Motor neuron (in vitro differentiated cells): ENCODE measurements around the gene IGSF9B. TPM values are rescaled to one million over a fixed set of nuclear protein-coding genes. Genes with fewer than 3 reads are reported as not detected.

Source experiments
- ATAC-seq, 8 experiments: fragments of 200-7000 bp; cut with Tn5 transposase; replicated peaks in 6 of 8; 2 replicates each; pipeline ENCODE4 v1.8.0; 2021; ENCODE audit warnings: mild to moderate bottlenecking in 8 of 8, moderate library complexity in 8 of 8
- H3K27ac ChIP-seq, 2 donors: fragments of 250-450 bp; sonication (Bioruptor Pico); 2 replicates each; pipeline ENCODE4 v1.9.0; 2021; ENCODE audit warnings: antibody characterized with exemption in 2 of 2, mild to moderate bottlenecking in 2 of 2, moderate library complexity in 1 of 2
- H3K4me1 ChIP-seq, 2 donors: fragments of 250-450 bp; sonication (Bioruptor Pico); replicated peaks in 1 of 2; 2 replicates each; pipeline ENCODE4 v1.6.1; 2021; ENCODE audit warnings: antibody characterized with exemption in 2 of 2, mild to moderate bottlenecking in 2 of 2, moderate library complexity in 1 of 2
- H3K4me3 ChIP-seq, 5 donors: fragments of 250-450 bp; sonication (Bioruptor Pico); 2 replicates each; pipeline ENCODE4 v1.9.0; 2021; ENCODE audit warnings: antibody characterized with exemption in 5 of 5, mild to moderate bottlenecking in 5 of 5, moderate library complexity in 4 of 5
- WGBS, 10 experiments: fragments of 450-650 bp; shearing (Covaris generic); methylation state at CpG; one replicate each; pipeline ENCODE4 v1.0.0; 2022; 5-methylcytosine and 5-hydroxymethylcytosine counted together
- in situ Hi-C, 9 experiments: fragments of 400-800 bp; cut with MboI; loops; one replicate each; pipeline ENCODE4 v1.15.0; 2021; ENCODE audit warnings: low sequenced_read_pairs in 9 of 9, low pct_unique_long_range_greater_than_20kb in 2 of 9; ENCODE audit not compliant: unreplicated experiment in 9 of 9
- total RNA-seq, 8 experiments: library from RNA; unstranded; fragments of 300-600 nt; gene quantifications; 2 replicates each; pipeline versions ENCODE4 v1.2.3 to v1.2.4, GENCODE V29; 2022

IGSF9B gene
- total RNA-seq, 8 experiments from 2014 or later: 1.3 to 32.1 (median 9.8) TPM

- H3K4me3 ChIP-seq: no peak overlapping the region
- in situ Hi-C loops: loop anchor here in 6 of 9 experiments (25.0 kb wide), 3 partner anchors 99 to 299 kb away; no protein-coding TSS in a partner anchor
- H3K4me1 ChIP-seq: peaks cover 39 to 40% of the 10 kb centered on the region in 2 donors
- WGBS, 10 experiments: 81 to 100% (median 100%) methylated on average over 1 to 7 of the region's 8 CpGs; no CpG with 5 or more reads in 5 of the 10 experiments
- ATAC-seq: no peak
- no peak overlapping the region for H3K27ac ChIP-seq
These were observed 18.6 kb downstream of the IGSF9B start for GRCh38 chr11:133938166-133938565.

GRCh38 chr11:133937468-133937867 lies 19.3 kb downstream of the IGSF9B start:
- ATAC-seq: no peak
- Histone ChIP-seq H3K27ac (peak overlapping the region in 1 of 2 donors; percentile 84), H3K4me3 (no peak overlapping the region), H3K4me1 (peaks cover 39 to 40% of the 10 kb centered on the region in 2 donors)
- WGBS, 10 experiments: 73 to 100% (median 96%) methylated on average over 1 to 9 of the region's 16 CpGs; no CpG with 5 or more reads in 7 of the 10 experiments
- in situ Hi-C loops: loop anchor here in 6 of 9 experiments (25.0 kb wide), 3 partner anchors 100 to 300 kb away; no protein-coding TSS in a partner anchor

- 100% methylated on average over 1 of the region's 13 CpGs; no CpG with 5 or more reads in 9 of the 10 experiments for WGBS, 10 experiments
- H3K4me3 ChIP-seq: no peak overlapping the region
- peak overlapping the region; percentile 61 to 84 for H3K27ac ChIP-seq
- H3K4me1 ChIP-seq: peaks cover 39 to 40% of the 10 kb centered on the region in 2 donors
- ATAC-seq: no peak
- in situ Hi-C loops: loop anchor here in 6 of 9 experiments (25.0 kb wide), 3 partner anchors 100 to 300 kb away; no protein-coding TSS in a partner anchor
These were observed 19.8 kb downstream of the IGSF9B start for GRCh38 chr11:133937015-133937414.

- no peak overlapping the region for H3K4me3 ChIP-seq
- H3K27ac ChIP-seq: peak overlapping the region; percentile 61 to 84
- WGBS, 10 experiments: 80 to 100% (median 80%) methylated on average over 1 to 2 of the region's 9 CpGs; no CpG with 5 or more reads in 7 of the 10 experiments
- H3K4me1 ChIP-seq: peaks cover 37 to 39% of the 10 kb centered on the region in 2 donors
- no peak for ATAC-seq
- in situ Hi-C loops: loop anchor here in 6 of 9 experiments (25.0 kb wide), 3 partner anchors 101 to 301 kb away; no protein-coding TSS in a partner anchor
These were observed 20.2 kb downstream of the IGSF9B start for GRCh38 chr11:133936592-133936991.

- Histone ChIP-seq H3K27ac (peak overlapping the region; percentile 61 to 84), H3K4me3 (no peak overlapping the region), H3K4me1 (peaks cover 34 to 38% of the 10 kb centered on the region in 2 donors)
- 54 to 100% (median 98%) methylated on average over 1 to 4 of the region's 13 CpGs; no CpG with 5 or more reads in 6 of the 10 experiments for WGBS, 10 experiments
- ATAC-seq: no peak
- in situ Hi-C loops: loop anchor here in 6 of 9 experiments (25.0 kb wide), 3 partner anchors 101 to 301 kb away; no protein-coding TSS in a partner anchor
These were observed 20.6 kb downstream of the IGSF9B start for GRCh38 chr11:133936136-133936535.

GRCh38 chr11:133935551-133935910 lies 21.2 kb downstream of the IGSF9B start:
- 86 to 94% (median 90%) methylated on average over 4 to 5 of the region's 15 CpGs; no CpG with 5 or more reads in 7 of the 10 experiments for WGBS, 10 experiments
- in situ Hi-C loops: loop anchor here in 6 of 9 experiments (25.0 kb wide), 3 partner anchors 102 to 302 kb away; no protein-coding TSS in a partner anchor
- no peak for ATAC-seq
- Histone ChIP-seq H3K27ac (peak overlapping the region; percentile 30 to 44), H3K4me1 (peaks cover 34 to 36% of the 10 kb centered on the region in 2 donors), H3K4me3 (no peak overlapping the region)

GRCh38 chr11:133934599-133935550 lies 21.9 kb downstream of the IGSF9B start:
- Histone ChIP-seq H3K4me3 (no peak overlapping the region), H3K4me1 (peaks cover 34 to 36% of the 10 kb centered on the region in 2 donors), H3K27ac (peak overlapping the region; percentile 30 to 44)
- WGBS, 10 experiments: 18 to 81% (median 53%) methylated on average over 2 to 23 of the region's 33 CpGs; no CpG with 5 or more reads in 2 of the 10 experiments
- in situ Hi-C loops: loop anchor here in 6 of 9 experiments (25.0 kb wide), 3 partner anchors 102 to 302 kb away; no protein-coding TSS in a partner anchor
- ATAC-seq: peak; percentile 62 to 93 (median 88)

GRCh38 chr11:133934096-133934495 lies 22.7 kb downstream of the IGSF9B start:
- ATAC-seq: no peak
- H3K4me3 ChIP-seq: no peak overlapping the region
- peaks cover 34 to 36% of the 10 kb centered on the region in 2 donors for H3K4me1 ChIP-seq
- 60 to 100% (median 92%) methylated on average over 1 to 6 of the region's 11 CpGs; no CpG with 5 or more reads in 4 of the 10 experiments for WGBS, 10 experiments
- in situ Hi-C loops: loop anchor here in 6 of 9 experiments (25.0 kb wide), 3 partner anchors 103 to 303 kb away; no protein-coding TSS in a partner anchor
- no peak overlapping the region for H3K27ac ChIP-seq

- ATAC-seq: no peak
- H3K4me3 ChIP-seq: no peak overlapping the region
- no peak overlapping the region for H3K27ac ChIP-seq
- WGBS, 10 experiments: 20 to 100% (median 100%) methylated on average over 1 to 4 of the region's 19 CpGs; no CpG with 5 or more reads in 7 of the 10 experiments
- in situ Hi-C loops: loop anchor here in 6 of 9 experiments (25.0 kb wide), 3 partner anchors 106 to 306 kb away; no protein-coding TSS in a partner anchor
- H3K4me1 ChIP-seq: peaks cover 37 to 38% of the 10 kb centered on the region in 2 donors
These were observed 25.2 kb downstream of the IGSF9B start for GRCh38 chr11:133931449-133932060.

- peak; percentile 12 to 65 (median 18) for ATAC-seq
These were observed 25.9 kb downstream of the IGSF9B start for GRCh38 chr11:133930767-133931448.

GRCh38 chr11:133930053-133930766 lies 26.6 kb downstream of the IGSF9B start:
- Histone ChIP-seq H3K4me3 (no peak overlapping the region), H3K27ac (no peak overlapping the region), H3K4me1 (peaks cover 24% of the 10 kb centered on the region in 2 donors)
- ATAC-seq: no peak
- in situ Hi-C loops: loop anchor here in 6 of 9 experiments (25.0 kb wide), 3 partner anchors 107 to 307 kb away; no protein-coding TSS in a partner anchor
- 61 to 100% (median 93%) methylated on average over 2 to 18 of the region's 27 CpGs; no CpG with 5 or more reads in 4 of the 10 experiments for WGBS, 10 experiments

More at GRCh38 chr11:133930767-133931448, 25.9 kb downstream of the IGSF9B start:
- Histone ChIP-seq H3K4me1 (peaks cover 30 to 31% of the 10 kb centered on the region in 2 donors), H3K4me3 (no peak overlapping the region), H3K27ac (no peak overlapping the region)
- WGBS, 10 experiments: 82% methylated on average over 8 of the region's 36 CpGs; no CpG with 5 or more reads in 9 of the 10 experiments
- in situ Hi-C loops: loop anchor here in 6 of 9 experiments (25.0 kb wide), 3 partner anchors 106 to 306 kb away; no protein-coding TSS in a partner anchor
